Skeletal muscle tissue (tissue), 4 donors: ENCODE measurements around the gene MATN4. TPM values are rescaled to one million over a fixed set of nuclear protein-coding genes. Genes with fewer than 3 reads are reported as not detected.
A peak's percentile ranks its signal among the peaks of the same experiment; 100 is the strongest.

Experiments used
- H3K27ac ChIP-seq: one replicate; pipeline ENCODE4 v1.7.0; 2013; ENCODE audit warnings: mild to moderate bottlenecking, low read depth, low read length, inconsistent platforms
- H3K27me3 ChIP-seq, 3 donors: one replicate each; pipeline ENCODE4 v1.7.0; 2013; ENCODE audit warnings: low read length in 3 of 3; ENCODE audit not compliant: control insufficient read depth in 3 of 3, insufficient read depth in 3 of 3
- H3K36me3 ChIP-seq, 3 donors: one replicate each; pipeline ENCODE4 v1.7.0; 2013; ENCODE audit warnings: low read length in 3 of 3; ENCODE audit not compliant: control insufficient read depth in 3 of 3, insufficient read depth in 3 of 3
- H3K4me1 ChIP-seq, 3 donors: one replicate each; pipeline ENCODE4 v1.7.0; 2013; ENCODE audit warnings: low read length in 3 of 3, mild to moderate bottlenecking in 3 of 3; ENCODE audit not compliant: control insufficient read depth in 3 of 3, insufficient read depth in 3 of 3
- H3K4me3 ChIP-seq, 3 donors: one replicate each; pipeline ENCODE4 v1.7.0; 2013; ENCODE audit warnings: low read length in 3 of 3
- H3K9ac ChIP-seq, 3 donors: one replicate each; pipeline ENCODE4 v1.7.0; 2013; ENCODE audit warnings: low read length in 3 of 3, mild to moderate bottlenecking in 3 of 3, moderate library complexity in 2 of 3, low read depth in 1 of 3
- H3K9me3 ChIP-seq, 3 donors: one replicate each; pipeline ENCODE4 v1.7.0; 2013; ENCODE audit warnings: low read length in 3 of 3; ENCODE audit not compliant: control insufficient read depth in 3 of 3
- total RNA-seq: library from RNA; depleted of rRNA; stranded (reverse); fragments of >200 nt; gene quantifications from one replicate; pipeline ENCODE4 v1.2.3, GENCODE V29; 2014
- donor health status: Osteomylitis.

Gene MATN4
- total RNA-seq, 1 donor from 2014 or later, result 0.52 TPM

- no peak overlapping the region for H3K9ac ChIP-seq
- no peak overlapping the region for H3K27ac ChIP-seq
- no peaks in the 10 kb centered on the region for H3K9me3 ChIP-seq
- peaks cover 15 to 27% (median 20%) of the 10 kb centered on the region in 3 donors for H3K4me1 ChIP-seq
- no peaks in the 10 kb centered on the region for H3K36me3 ChIP-seq
- no peak overlapping the region for H3K4me3 ChIP-seq
- H3K27me3 ChIP-seq, result peaks cover 0 to 12% (median 2%) of the 10 kb centered on the region in 3 donors
Observed at GRCh38 chr20:45257161-45257560, 50.9 kb downstream of the MATN4 start.

- H3K4me1 ChIP-seq, result peaks cover 15 to 27% (median 20%) of the 10 kb centered on the region in 3 donors
- peak within 1 kb of the TSS in 1 of 3 donors; percentile 34 for H3K9ac ChIP-seq
- H3K27me3 ChIP-seq, result peaks cover 0 to 12% (median 0%) of the 10 kb centered on the region in 3 donors
- peak within 1 kb of the TSS; percentile 59 for H3K27ac ChIP-seq
- peak within 1 kb of the TSS; percentile 10 to 34 (median 24) for H3K4me3 ChIP-seq
- H3K9me3 ChIP-seq, result no peaks in the 10 kb centered on the region
- no peaks in the 10 kb centered on the region for H3K36me3 ChIP-seq
Observed at GRCh38 chr20:45254383-45255262, 53.5 kb downstream of the MATN4 start, which contains the start of gene SLPI. Gene SLPI (minus strand): TSS chr20:45254564. CDS start chr20:45254543, 21 bp downstream.

- Histone ChIP-seq H3K4me1 (peaks cover 15 to 27% (median 20%) of the 10 kb centered on the region in 3 donors), H3K36me3 (no peaks in the 10 kb centered on the region), H3K9me3 (no peaks in the 10 kb centered on the region), H3K27me3 (peaks cover 0 to 4% (median 0%) of the 10 kb centered on the region in 3 donors), H3K9ac (no peak overlapping the region), H3K27ac (no peak overlapping the region), H3K4me3 (peak overlapping the region in 1 of 3 donors; percentile 13)
Observed at GRCh38 chr20:45253261-45253660, 54.8 kb downstream of the MATN4 start.

GRCh38 chr20:45251884-45252560 is 56.1 kb downstream of the MATN4 start:
- Histone ChIP-seq H3K9me3 (no peaks in the 10 kb centered on the region), H3K27me3 (peaks cover 0 to 2% (median 0%) of the 10 kb centered on the region in 3 donors), H3K4me3 (no peak overlapping the region), H3K27ac (no peak overlapping the region), H3K4me1 (peaks cover 15 to 27% (median 20%) of the 10 kb centered on the region in 3 donors), H3K9ac (no peak overlapping the region), H3K36me3 (no peaks in the 10 kb centered on the region)

- H3K4me1 ChIP-seq, result peaks cover 4 to 8% (median 5%) of the 10 kb centered on the region in 3 donors
- no peaks in the 10 kb centered on the region for H3K27me3 ChIP-seq
- no peak overlapping the region for H3K9ac ChIP-seq
- H3K27ac ChIP-seq, result no peak overlapping the region
- H3K4me3 ChIP-seq, result no peak overlapping the region
- no peaks in the 10 kb centered on the region for H3K36me3 ChIP-seq
- H3K9me3 ChIP-seq, result no peaks in the 10 kb centered on the region
Observed at GRCh38 chr20:45248609-45249008, 59.5 kb downstream of the MATN4 start.

- Histone ChIP-seq H3K27me3 (no peaks in the 10 kb centered on the region), H3K4me1 (peaks cover 0 to 3% (median 0%) of the 10 kb centered on the region in 3 donors), H3K9ac (no peak overlapping the region), H3K36me3 (no peaks in the 10 kb centered on the region), H3K9me3 (no peaks in the 10 kb centered on the region), H3K4me3 (no peak overlapping the region), H3K27ac (no peak overlapping the region)
Observed at GRCh38 chr20:45247865-45248264, 60.2 kb downstream of the MATN4 start.

GRCh38 chr20:45246109-45246508 is 62.0 kb downstream of the MATN4 start:
- no peaks in the 10 kb centered on the region for H3K9me3 ChIP-seq
- no peak overlapping the region for H3K4me3 ChIP-seq
- H3K4me1 ChIP-seq, result no peaks in the 10 kb centered on the region
- no peak overlapping the region for H3K9ac ChIP-seq
- H3K36me3 ChIP-seq, result no peaks in the 10 kb centered on the region
- no peak overlapping the region for H3K27ac ChIP-seq
- H3K27me3 ChIP-seq, result no peaks in the 10 kb centered on the region

Other genes starting within 250 kb of the MATN4 start
- under 0.01 TPM for gene KCNS1, start 207.2 kb downstream of the MATN4 start, total RNA-seq
- not detected for gene WFDC5, start 193.1 kb downstream of the MATN4 start, total RNA-seq
- not detected for gene WFDC12, start 183.8 kb downstream of the MATN4 start, total RNA-seq
- gene PI3, start 133.4 kb downstream of the MATN4 start, total RNA-seq, result not detected
- gene SEMG1, start 101.3 kb downstream of the MATN4 start, total RNA-seq, result not detected
- not detected for gene SEMG2, start 86.9 kb downstream of the MATN4 start, total RNA-seq
- not detected for gene SLPI, start 53.7 kb downstream of the MATN4 start, total RNA-seq
- gene RBPJL, start 1.5 kb downstream of the MATN4 start, total RNA-seq, result not detected
- 4.2 TPM for gene SDC4, start 40.1 kb upstream of the MATN4 start, total RNA-seq
- gene SYS1, start 54.9 kb upstream of the MATN4 start, total RNA-seq, result 13.6 TPM
- gene TP53TG5, start 70.0 kb upstream of the MATN4 start, total RNA-seq, result not detected
- gene DBNDD2, start 100.0 kb upstream of the MATN4 start, total RNA-seq, result 3.7 TPM
- 16.2 TPM for gene PIGT, start 107.8 kb upstream of the MATN4 start, total RNA-seq
- gene WFDC2, start 161.5 kb upstream of the MATN4 start, total RNA-seq, result not detected
- not detected for gene SPINT3, start 207.3 kb upstream of the MATN4 start, total RNA-seq
- not detected for gene WFDC6, start 231.2 kb upstream of the MATN4 start, total RNA-seq
- gene EPPIN, start 239.1 kb upstream of the MATN4 start, total RNA-seq, result not detected